DOHH2 (cell line): ENCODE results near the gene TLR4.

Experiments used
- EZH2phosphoT487 ChIP-seq: fragments of 200-600 bp; sonication (generic); IDR thresholded peaks from 2 replicates; pipeline ENCODE4 v1.6.1; 2017; ENCODE audit warnings: borderline replicate concordance, mild to moderate bottlenecking, antibody characterized with exemption, low read length, moderate library complexity, mixed read lengths
- TF ChIP-seq, protein P1 (sequence below): fragments of 200-600 bp; sonication (generic); IDR thresholded peaks from one replicate; pipeline ENCODE4 v1.5.1; 2014; ENCODE audit warnings: antibody characterized with exemption, mild to moderate bottlenecking, low read depth, low read length; ENCODE audit not compliant: poor library complexity, severe bottlenecking

GRCh38 chr9:117719161-117719920 lies 15.1 kb downstream of the TLR4 start:
- TF ChIP-seq, protein P1, sequence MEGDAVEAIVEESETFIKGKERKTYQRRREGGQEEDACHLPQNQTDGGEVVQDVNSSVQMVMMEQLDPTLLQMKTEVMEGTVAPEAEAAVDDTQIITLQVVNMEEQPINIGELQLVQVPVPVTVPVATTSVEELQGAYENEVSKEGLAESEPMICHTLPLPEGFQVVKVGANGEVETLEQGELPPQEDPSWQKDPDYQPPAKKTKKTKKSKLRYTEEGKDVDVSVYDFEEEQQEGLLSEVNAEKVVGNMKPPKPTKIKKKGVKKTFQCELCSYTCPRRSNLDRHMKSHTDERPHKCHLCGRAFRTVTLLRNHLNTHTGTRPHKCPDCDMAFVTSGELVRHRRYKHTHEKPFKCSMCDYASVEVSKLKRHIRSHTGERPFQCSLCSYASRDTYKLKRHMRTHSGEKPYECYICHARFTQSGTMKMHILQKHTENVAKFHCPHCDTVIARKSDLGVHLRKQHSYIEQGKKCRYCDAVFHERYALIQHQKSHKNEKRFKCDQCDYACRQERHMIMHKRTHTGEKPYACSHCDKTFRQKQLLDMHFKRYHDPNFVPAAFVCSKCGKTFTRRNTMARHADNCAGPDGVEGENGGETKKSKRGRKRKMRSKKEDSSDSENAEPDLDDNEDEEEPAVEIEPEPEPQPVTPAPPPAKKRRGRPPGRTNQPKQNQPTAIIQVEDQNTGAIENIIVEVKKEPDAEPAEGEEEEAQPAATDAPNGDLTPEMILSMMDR, result no peak
- no peak for TF ChIP-seq EZH2phosphoT487
